Astrocyte of the hippocampus (primary cell): ENCODE results near the gene TPBG.

Source experiments
- DNase-seq: peaks from one replicate; pipeline ENCODE4 v3.0.0; 2011; ENCODE audit warnings: low read depth, low spot score

The TPBG gene, protein sequence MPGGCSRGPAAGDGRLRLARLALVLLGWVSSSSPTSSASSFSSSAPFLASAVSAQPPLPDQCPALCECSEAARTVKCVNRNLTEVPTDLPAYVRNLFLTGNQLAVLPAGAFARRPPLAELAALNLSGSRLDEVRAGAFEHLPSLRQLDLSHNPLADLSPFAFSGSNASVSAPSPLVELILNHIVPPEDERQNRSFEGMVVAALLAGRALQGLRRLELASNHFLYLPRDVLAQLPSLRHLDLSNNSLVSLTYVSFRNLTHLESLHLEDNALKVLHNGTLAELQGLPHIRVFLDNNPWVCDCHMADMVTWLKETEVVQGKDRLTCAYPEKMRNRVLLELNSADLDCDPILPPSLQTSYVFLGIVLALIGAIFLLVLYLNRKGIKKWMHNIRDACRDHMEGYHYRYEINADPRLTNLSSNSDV

DNA sequence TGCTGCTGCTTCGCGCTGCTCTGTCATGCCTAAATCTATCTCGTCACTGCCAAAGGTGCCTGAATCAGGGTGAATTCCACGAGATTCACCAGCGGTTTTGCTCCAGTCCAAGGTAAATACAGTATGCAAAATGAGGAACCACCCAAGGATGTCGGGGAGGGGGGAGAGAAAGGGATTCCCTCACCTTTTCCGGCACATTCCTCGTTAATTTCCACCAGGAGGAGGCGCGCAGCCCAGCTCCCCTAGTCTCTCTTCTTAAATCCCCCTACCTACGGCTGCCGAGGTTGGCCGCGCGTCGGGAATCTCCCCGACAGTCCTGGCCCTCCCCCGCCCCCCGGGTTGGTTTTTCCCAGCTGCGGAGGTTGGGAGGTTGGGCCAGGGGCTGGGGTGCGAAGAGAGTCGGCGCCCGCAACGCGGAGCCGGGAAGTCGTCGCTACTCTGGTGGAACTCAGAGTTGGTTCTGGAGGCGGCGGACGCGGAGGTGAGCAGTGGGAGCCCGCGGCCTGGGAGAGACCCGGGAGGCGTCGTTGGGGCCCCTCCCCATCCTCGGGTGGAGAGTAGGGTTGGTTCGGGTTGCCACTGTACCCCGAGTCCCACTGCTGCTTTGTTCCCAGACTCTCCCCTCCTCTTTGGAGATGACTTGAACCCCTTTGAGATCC lies at the start of gene TPBG:
Gene TPBG, plus strand, starts transcription at position 390 of the 659 bp plus-strand sequence. CDS start 1,145 bp downstream, outside the sequence.
- DNase-seq, result peak; percentile 80

DNA sequence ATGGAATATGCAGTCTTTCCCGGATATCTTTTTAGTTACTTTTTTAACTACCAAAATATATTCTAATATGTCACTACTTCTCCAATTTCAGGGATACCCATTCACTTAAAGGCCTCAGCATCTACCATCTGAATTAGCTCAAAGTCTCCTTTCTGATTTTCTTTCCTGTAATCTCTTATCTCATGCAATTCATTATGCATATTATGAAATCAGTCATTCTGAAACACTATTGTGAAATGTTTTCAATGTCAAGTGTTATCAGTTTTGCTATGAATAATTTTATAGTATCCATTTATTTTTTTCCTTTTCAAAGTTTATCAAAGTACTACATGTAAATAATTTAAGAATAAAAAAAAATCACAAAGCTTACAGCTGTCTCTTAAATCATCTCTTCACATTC lies 41.2 kb upstream of the TPBG start:
- no peak for DNase-seq

DNA sequence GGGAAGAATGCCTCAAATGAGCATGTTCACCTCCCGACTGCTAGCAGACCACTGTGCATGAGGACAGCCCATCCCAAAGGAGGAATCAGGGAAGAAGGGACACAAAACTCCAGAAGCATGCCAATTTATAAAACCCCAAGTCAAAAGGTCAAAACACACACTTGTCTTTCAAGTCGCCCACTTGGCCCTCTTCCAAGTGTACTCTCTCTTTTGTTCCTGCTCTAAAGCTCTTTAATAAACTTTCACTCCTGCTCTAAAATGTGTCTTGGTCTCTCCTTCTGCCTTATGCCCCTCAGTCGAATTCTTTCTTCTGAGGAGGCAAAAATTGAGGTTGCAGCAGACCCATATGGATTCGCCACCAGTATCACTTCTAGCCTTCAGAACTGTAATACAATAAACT lies 33.9 kb upstream of the TPBG start:
- DNase-seq, result no peak

DNA sequence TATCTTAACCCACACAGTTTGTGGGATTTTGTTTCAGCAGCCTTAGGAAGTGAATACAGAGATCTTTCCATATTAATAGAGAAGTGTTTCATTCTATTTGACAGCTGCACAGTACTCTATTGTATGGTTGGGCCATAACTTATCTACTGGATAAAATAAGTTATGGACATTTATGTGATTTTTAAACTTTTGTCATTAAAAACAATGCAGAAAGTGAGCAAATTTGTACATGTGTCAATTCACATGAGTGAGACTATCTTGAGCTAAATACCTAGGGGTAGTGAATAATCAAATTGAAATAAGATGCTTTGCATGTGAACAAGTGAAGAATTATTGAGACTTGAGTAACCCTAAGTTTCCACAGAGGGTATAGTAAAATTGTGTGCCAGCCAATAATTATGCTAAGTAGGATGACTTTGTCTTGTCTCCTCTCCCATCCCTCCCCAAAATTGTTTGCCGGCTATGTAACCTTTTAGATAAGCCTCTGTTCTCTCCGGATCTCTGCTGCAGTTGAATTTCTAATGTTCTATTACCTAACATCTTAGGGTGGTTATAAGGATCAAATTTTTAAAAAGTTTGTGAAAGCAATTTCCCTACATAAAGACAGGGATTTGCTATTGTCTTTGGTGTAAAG lies 33.3 kb upstream of the TPBG start:
- DNase-seq, result no peak

DNA sequence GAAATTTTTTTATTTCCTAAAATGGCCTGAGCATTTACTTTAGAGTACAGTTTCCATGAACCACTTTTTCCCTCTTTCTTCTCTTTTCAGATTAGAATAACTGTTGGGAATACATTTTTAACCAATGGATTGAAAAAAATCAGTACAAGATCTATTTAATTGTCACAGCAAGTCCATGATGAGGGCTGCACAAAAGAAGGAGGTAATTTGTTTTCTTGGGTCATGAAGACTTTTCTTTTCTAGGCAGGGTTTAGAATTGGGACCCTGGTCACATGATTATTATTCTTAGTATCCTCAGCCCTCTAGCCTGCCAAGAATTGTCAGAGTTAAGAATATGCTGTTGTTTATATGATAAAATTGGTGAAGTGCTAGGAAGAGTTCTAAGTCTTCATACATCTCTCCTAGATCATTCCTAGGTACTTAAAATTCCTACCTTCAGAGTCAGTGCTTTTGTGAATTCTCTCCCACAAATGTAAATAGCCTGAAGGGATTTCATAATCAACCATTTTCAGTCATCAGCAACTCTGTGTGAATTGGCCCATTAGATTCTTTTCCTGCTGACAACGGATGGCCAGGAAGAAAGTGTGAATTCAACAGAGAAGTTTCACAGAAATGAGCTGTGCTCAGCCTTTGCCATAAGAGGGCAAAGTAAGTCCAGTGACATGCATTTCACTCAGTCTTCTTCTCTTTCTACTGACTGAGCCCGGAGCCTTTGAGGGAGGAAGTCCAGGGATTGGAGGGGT lies 32.4 kb upstream of the TPBG start:
- peak; percentile 27 for DNase-seq

DNA sequence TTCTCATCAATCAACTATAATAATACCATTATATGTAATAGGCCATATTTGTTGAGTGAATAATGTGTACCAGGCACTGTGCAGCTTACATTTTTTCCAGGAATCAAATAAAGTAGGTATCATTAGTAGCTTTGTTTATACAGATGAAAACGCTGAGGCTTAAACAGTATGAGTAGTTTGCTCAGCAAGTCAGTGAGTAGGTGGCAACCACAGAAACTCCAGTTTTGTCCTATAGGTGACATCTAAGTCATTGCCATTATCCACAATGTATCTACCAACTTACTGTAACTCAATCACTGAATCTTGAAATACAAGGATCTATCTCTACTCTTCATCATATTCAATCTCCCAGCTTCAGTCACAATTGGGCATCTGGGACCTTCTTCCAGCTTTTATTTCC lies 29.8 kb upstream of the TPBG start:
- DNase-seq, result no peak

DNA sequence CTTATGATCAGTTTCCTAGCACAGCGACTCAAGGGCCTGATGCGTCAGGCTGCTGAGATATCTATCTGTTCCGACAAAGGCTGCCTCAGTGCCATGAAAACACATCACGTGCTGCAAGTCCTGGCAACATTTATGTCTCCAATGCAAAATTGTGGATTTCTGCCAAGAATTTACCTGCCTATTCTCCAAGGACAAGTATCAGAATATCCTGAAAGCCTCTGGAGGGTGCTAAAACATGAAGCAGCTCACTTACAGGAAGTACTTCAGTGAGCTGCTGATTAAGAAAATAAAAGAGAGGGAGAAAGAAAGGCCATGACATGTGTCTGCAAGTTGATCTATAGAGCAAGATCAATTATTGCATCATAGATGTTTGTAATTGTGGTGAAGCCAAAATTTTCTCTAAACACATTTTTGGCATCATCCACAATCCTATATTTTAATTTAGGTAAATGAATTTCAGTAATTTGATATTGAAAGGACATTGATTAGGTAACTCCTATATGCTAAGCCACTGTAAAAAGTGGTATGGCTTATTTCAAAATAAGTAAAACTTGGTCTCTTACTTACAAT lies 25.8 kb upstream of the TPBG start:
- DNase-seq, result no peak

DNA sequence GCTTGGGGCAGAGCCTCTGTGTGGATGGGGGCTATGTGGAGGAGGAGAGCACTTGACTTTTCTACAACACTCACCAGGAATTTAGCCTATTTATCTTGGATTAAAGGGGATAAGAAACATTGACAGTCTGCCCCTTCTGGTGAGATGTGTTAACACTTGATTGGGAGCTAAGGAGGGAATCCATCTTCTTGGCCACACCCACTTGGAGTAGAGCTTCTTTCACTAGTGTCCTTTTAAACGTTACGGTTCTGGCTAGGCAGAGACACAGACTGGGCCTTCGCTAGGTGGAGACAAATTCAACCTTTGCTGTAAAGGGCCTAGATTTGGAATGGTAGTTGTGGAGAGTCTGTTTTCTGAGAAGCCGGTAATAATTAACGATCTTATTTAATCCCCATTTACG lies 15.5 kb upstream of the TPBG start:
- no peak for DNase-seq

DNA sequence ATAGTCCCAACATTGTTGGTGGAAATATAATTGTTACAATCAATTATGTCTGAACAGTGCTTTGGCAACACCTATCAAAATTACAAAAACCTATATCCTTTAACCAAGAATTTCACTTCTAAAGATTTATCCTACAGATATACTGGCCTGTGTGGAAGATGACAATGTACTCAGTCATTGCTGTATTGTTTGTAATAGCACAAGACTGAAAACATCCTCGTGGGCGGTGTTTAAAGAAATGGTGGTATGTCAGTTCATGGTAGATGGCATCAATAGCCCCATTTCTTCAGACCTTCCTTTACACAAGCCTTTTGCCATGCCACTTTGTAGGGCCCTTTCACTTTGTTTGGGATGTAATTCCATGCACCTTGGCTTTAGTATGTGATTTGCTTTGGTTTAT lies 9.8 kb upstream of the TPBG start:
- DNase-seq, result no peak

DNA sequence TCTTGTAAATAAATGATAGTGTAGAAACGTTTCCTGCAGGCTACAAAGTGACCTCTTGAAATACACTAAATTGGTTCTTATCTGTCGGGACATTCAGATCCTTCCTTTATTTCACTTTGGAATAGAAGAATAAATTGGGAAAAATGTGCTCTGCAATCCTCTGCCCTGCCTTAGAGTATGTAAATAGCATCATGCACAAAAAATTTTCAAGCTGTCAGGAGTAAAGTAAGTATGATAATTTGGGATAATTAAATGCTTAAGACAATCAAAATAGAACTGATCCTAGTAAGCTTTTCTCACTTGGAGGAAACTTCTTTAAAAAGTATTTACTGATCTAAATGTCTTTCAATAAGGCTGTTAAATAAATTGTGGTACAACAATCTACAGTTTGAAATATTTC lies 3.1 kb upstream of the TPBG start:
- no peak for DNase-seq

DNA sequence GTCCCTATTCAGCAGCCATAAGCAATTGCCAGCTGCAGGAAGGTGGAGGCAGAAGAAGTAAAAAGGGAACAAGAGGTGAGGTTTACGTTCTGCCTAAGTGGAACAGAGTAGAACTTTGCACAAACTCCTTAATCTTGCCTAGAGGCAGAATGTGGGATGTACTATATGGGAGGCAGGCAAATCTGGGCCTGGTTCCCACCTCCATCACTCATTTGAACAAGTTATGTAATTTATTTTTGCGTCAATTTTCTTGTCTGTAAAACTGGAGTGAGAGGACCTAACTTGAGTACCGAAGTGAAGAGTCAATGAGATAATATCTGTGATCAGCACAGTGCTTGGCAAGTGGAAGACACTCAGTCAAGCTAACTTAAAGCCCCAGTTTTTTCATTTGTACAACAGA lies 2.0 kb upstream of the TPBG start:
- DNase-seq, result no peak

DNA sequence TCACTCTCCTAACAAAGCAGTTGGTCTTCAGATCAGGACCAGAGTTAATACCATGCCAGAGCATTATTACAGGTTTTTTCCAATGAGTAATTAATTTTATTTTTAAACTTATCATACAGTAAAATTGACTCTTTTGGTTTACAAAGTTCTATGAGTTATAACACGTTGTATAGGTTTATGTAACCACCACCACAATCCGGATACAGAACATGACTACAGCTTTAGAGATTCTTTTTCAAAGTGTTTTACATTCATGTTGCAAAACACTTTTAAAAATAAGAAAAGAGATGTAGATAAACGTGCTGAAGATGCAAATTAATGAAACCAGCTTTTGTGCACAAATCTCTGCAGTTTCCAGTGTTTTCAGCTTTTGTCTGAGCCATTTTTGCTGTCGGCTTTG lies 1.5 kb upstream of the TPBG start:
- DNase-seq, result no peak

DNA sequence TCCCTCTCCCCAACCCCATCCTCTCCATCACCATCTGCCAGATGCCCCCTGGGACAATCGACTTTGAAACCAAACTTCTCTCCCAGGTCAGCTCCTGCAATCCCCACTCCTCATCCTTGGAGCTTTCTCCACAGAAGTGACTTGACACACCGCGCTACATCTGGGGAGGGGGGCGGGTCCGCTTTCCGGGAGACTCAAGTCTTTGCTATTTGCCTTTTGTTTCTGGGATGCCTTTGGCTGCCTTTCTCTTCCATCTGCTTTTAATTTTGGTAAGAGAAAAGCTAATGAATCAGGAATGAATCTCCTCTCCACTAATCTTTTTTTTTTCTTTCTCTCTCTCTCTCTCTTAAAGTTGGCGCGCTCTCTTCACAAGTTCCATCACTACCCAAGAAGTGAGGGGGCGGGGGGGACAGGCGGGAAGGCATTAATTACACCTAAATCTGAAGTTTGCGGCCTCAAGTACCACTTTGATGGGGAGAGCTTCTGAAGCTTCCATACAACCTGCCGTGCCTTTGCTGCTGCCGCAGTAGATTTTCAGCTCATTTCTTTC lies 664 bp upstream of the TPBG start:
- DNase-seq, result peak; percentile 48

DNA sequence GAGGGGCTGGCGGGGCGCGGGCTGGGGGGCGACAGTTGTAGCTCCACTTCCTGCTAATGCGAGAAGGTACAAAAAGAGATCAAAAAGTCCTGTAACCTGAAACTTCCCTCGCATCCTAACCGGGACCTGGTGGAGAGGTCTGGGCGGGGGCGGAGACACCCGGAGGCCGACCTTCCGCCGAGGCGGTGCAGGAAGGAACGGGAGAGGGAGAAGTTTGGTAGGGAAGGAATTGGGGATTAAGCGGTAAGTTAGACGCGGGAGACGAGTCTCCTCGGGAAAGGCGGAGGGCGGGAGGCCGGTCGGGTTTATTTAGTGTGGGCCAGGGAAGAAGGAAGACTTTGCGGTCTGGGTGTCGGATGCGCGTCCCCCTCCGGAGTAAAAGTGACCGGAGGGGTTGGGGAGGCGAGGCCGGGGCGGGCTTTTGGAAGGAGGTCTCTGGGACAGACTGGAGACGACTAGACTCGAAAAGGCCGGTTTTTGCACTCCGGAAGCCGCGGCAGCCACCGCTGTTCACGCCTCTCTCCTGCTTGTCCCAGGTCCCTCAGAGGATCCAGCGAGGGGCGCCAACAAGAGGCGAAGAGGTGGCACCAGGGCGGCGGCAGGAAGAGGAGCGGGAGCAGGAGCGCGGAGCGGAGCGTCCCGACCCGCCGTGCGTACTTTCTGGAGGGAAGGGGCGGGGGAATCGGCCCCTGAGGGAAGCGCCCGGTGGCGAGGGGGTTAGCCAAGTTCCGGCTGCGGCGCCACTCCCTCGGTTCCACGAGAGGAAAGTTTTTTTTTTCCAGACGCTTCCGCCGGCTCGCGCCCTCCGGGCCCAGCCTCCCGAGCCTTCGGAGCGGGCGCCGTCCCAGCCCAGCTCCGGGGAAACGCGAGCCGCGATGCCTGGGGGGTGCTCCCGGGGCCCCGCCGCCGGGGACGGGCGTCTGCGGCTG lies 734 bp downstream of the TPBG start:
- peak; percentile 77 for DNase-seq

DNA sequence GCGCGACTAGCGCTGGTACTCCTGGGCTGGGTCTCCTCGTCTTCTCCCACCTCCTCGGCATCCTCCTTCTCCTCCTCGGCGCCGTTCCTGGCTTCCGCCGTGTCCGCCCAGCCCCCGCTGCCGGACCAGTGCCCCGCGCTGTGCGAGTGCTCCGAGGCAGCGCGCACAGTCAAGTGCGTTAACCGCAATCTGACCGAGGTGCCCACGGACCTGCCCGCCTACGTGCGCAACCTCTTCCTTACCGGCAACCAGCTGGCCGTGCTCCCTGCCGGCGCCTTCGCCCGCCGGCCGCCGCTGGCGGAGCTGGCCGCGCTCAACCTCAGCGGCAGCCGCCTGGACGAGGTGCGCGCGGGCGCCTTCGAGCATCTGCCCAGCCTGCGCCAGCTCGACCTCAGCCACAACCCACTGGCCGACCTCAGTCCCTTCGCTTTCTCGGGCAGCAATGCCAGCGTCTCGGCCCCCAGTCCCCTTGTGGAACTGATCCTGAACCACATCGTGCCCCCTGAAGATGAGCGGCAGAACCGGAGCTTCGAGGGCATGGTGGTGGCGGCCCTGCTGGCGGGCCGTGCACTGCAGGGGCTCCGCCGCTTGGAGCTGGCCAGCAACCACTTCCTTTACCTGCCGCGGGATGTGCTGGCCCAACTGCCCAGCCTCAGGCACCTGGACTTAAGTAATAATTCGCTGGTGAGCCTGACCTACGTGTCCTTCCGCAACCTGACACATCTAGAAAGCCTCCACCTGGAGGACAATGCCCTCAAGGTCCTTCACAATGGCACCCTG lies 1.6 kb downstream of the TPBG start:
- peak; percentile 76 for DNase-seq

DNA sequence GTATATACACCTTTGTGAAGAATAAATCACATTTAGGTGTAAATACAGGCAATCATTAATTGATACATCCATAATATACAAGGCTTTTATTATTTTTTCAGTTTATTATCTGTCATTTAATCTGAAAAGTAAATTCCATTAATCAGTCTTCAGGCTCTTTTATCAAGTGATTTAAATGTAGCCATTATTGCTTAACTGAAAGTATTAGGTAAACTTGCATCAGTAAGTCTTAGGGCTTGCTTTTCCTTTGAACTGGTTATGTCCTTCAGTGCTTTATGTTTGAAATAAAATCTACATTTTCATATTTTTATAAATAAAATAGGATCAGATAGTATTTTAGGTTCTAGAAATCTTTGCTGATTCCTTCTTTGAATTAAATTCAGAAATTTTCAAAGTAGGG lies 4.1 kb downstream of the TPBG start:
- no peak for DNase-seq

DNA sequence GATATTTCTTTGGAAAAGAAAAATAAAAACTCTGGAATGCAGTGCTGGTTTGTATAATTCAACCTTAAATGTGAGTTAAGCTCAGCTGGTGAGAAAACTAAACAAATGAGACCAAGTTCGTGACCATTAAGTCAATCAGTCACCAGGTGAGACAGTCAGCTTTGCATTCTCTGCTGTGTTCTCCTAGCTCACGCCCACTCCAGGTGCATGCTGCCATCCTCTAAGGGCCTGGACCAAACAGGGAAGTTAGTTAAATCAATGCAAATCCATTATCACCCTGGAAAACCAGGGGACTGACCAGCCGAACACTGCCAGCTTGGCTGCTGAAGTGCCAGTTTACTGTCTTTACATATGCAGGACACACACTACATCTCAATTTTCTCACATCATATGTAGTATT lies 7.2 kb downstream of the TPBG start:
- DNase-seq, result no peak

DNA sequence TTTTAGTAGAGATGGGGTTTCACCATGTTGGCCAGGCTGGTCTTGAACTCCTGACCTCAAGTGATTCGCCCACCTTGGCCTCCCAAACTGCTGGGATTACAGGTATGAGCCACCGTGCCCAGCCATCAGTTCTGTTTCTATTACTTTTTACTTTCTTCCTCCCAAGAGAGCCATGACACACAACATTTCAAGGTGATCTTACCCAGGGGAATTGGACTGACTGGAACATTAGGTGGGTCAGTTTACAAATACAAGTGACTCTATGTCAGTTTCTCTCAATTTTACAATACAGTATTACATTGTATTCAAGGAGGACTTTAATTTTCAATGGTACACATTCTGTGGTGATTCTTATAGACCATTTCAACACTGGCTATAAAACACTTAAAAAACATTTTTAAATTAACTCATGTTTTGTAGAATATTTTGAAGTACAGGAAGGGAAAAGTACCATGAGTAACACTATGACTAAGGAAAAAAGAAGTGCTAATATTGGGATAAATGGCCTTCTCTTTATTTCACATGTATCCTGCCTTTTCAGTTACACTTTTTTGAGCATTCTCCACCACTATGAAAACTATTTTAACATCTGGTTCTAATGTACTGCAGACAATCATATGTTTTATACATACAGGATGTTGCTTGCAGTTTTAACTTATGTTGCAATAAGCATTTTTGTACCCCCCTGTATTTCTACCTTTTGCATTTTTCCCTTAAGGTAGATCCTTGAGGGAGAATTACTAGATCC lies 8.4 kb downstream of the TPBG start:
- DNase-seq, result no peak

DNA sequence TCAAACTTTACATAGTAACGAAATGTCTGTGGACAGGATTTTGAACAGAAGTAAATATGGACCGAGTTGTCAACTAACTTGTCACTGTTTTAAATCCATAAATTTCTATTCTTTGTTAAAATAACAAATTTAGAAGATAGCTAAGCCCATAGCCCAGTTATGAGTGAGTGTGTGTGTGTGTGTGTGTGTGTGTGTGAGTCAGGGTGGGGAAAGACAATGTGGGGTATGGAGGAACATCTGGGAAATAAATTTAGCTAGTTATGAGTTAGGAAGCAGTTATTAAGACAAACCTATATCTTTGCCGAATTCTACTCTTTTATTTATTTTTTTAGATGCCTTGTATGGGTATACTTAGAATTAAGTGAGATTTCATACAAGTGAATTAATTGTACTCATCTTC lies 9.0 kb downstream of the TPBG start:
- no peak for DNase-seq
